BJ (cell line): Measurements from ENCODE around the gene ALDH16A1. TPM values are rescaled to one million over a fixed set of nuclear protein-coding genes. Genes with fewer than 3 reads are reported as not detected.

Experiments used
- CTCF ChIA-PET: fragments of 350-600 bp; formaldehyde crosslinking; extraction: SDS; loops from one replicate; lab custom pipeline; 2021; ENCODE audit warnings: antibody characterized with exemption, inconsistent platforms; lab: Yijun Ruan, JAX
- POLR2A ChIA-PET: fragments of 300-600 bp; sonication (Branson Sonifier 250); formaldehyde crosslinking; extraction: SDS; loops from one replicate; lab custom pipeline; 2021; ENCODE audit warnings: antibody characterized with exemption; lab: Charles Lee
- DNase-seq: peaks from one replicate; pipeline ENCODE4 v3.0.0-alpha.2; 2011; ENCODE audit warnings: low read depth
- H3K27me3 ChIP-seq: 2 replicates; pipeline ENCODE4 v1.6.0; 2011; ENCODE audit warnings: low read length; ENCODE audit not compliant: control insufficient read depth, insufficient read depth
- H3K36me3 ChIP-seq: 2 replicates; pipeline ENCODE4 v1.5.1; 2011; ENCODE audit warnings: low read length; ENCODE audit not compliant: control insufficient read depth, insufficient read depth
- H3K4me3 ChIP-seq: 2 replicates; pipeline ENCODE4 v1.5.1; 2011; ENCODE audit warnings: low read depth, mild to moderate bottlenecking, control low read depth, low read length
- polyA plus RNA-seq: library from polyadenylated mRNA; depleted of rRNA; stranded (reverse); fragments of >200 nt; gene quantifications from 2 replicates; pipeline ENCODE4 v1.2.3, GENCODE V29; 2011
- TF ChIP-seq, protein P1 (sequence below): IDR thresholded peaks from 2 replicates; pipeline ENCODE4 v1.5.1; 2011; ENCODE audit warnings: low read depth, mild to moderate bottlenecking, control low read depth, inconsistent platforms, low read length, moderate library complexity; ENCODE audit not compliant: insufficient read depth

Gene ALDH16A1
- polyA plus RNA-seq, 1 experiment, result 15.0 TPM

DNA sequence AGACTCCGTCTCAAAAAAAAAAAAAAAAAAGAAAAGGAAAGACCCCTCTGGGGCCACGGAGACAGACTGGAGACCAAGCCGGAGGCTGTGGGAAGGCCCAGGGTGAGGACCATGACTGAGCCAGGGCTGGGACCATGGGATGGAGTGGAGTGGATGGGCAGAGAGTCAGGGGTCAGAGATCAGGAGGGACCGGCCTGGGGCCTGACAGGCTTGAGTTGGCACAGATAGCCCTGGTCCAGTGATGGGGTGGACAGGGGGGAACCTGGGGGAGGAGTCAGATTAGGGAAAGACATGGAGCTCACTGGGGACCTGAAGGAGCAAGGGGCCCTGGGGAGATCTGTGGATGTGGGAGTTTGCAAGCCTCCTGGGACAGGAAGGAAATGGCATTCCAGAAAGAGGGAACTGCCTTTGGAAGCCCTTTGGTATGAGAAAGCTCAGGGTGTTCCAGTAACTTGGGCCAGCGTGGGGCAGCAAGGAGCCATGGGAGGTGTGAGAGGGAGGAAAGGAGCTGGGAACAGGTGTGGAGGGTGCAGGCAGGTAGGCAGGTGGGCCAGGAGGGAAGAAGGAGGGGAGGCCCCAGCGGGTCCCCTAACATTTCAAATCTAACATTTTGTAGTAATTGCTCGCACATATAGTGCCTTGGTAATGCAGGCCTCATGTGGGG, 28.1 kb downstream of the ALDH16A1 start:
- ChIA-PET POLR2A (no interaction called here), CTCF (interaction anchor here (0.9 kb wide), 1 partner anchor 66 kb away, joined by 3 read pairs; no protein-coding TSS in a partner anchor)
- no peak for DNase-seq
- TF ChIP-seq, protein P1, sequence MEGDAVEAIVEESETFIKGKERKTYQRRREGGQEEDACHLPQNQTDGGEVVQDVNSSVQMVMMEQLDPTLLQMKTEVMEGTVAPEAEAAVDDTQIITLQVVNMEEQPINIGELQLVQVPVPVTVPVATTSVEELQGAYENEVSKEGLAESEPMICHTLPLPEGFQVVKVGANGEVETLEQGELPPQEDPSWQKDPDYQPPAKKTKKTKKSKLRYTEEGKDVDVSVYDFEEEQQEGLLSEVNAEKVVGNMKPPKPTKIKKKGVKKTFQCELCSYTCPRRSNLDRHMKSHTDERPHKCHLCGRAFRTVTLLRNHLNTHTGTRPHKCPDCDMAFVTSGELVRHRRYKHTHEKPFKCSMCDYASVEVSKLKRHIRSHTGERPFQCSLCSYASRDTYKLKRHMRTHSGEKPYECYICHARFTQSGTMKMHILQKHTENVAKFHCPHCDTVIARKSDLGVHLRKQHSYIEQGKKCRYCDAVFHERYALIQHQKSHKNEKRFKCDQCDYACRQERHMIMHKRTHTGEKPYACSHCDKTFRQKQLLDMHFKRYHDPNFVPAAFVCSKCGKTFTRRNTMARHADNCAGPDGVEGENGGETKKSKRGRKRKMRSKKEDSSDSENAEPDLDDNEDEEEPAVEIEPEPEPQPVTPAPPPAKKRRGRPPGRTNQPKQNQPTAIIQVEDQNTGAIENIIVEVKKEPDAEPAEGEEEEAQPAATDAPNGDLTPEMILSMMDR, result no peak
- Histone ChIP-seq H3K4me3 (no peak overlapping the region), H3K27me3 (no peaks in the 10 kb centered on the region), H3K36me3 (no peaks in the 10 kb centered on the region)

DNA sequence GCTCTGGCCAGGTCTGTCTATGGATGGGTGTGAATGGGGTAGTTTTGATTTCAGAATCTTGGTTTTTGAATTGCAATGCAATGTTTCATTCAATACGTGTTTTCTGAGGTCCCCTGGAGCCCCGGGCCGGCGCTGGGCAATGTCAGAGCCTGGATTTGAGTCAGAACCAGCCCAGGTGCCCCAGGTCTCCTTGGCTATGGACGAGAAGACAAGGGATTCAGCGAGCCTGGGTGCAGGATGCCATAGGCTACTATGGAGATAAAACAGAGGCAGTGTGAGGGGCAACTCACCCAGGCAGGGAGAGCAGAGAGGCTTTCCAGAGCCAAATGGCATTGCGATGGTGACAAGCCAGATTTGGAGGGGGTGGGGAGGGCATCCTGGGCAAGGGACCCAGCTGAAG, 33.2 kb downstream of the ALDH16A1 start:
- ChIA-PET CTCF (interaction anchor here (2.0 kb wide), 1 partner anchor 9 kb away, joined by 8 read pairs; no protein-coding TSS in a partner anchor), POLR2A (no interaction called here)
- TF ChIP-seq, protein P1, result no peak
- H3K4me3 ChIP-seq, result no peak overlapping the region
- no peaks in the 10 kb centered on the region for H3K27me3 ChIP-seq
- no peak for DNase-seq
- peaks cover 22% of the 10 kb centered on the region for H3K36me3 ChIP-seq

DNA sequence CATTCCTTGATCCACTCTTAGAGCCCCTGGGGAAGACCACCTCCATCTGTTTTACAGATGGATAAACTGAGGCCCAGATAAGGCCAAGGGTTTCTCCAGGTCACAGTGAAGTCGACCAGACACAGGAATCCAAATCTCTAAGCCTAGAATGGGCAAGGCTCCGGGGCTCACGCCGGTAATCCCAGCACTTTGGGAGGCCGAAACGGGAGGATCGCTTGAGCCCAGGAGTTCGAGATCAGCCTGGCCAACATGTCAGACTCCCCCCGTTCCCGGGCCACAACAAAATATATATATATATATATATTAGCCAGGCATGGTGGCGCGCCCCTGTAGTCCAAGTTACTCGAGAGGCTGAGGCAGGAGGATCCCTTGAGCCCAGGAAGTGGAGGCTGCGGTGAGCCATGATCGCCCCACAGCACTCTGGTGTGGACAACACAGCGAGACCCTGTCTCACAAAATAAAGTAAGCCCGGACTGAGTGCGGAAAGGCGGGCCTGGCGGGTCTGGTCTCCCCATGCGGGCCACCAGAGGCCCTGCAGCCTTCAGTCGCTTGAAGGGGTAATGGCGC, 33.8 kb downstream of the ALDH16A1 start:
- Histone ChIP-seq H3K36me3 (peaks cover 26% of the 10 kb centered on the region), H3K4me3 (no peak overlapping the region), H3K27me3 (no peaks in the 10 kb centered on the region)
- no peak for DNase-seq
- CTCF ChIA-PET, result interaction anchor here (2.0 kb wide), 1 partner anchor 10 kb away, joined by 8 read pairs; no protein-coding TSS in a partner anchor
- POLR2A ChIA-PET, result no interaction called here
- TF ChIP-seq, protein P1, result no peak

DNA sequence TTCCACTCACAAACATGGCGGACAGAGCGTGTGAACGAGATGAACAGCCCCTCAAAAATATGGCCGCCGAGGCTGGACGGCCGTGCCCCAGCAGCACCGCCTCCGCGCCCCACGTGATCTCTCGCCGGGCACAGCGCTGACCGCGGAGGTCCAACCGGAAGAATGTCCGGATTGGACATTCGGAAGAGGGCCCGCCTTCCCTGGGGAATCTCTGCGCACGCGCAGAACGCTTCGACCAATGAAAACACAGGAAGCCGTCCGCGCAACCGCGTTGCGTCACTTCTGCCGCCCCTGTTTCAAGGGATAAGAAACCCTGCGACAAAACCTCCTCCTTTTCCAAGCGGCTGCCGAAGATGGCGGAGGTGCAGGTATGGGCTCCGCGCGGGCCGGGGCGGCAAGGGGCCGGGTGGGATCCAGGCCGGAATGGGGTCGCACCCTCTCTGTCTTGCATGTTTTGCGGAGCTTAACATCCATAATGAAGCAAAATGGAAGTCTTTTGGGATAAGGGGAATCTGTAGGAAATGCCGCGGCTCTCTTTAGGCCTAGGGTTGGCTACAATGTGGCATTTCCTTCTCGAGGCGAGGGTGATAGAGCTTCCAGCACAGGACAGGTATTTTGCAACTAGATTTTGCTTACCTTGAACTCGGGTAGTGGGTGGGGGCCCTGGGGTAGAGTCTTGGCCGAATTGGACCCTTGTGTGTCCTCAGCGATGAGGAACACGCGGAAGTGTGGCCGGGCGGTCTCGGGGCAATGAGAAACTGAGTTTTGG, 34.4 kb downstream of the ALDH16A1 start, which contains the start of gene RPL13A:
TSS of gene RPL13A (plus strand) at position 332 of the 769 bp plus-strand sequence. CDS start at position 354, 22 bp downstream.
- CTCF ChIA-PET, result interaction anchor here (0.9 kb wide), 1 partner anchor 261 kb away, joined by 3 read pairs; no protein-coding TSS in a partner anchor
- POLR2A ChIA-PET, result interaction anchor here (1.1 kb wide), 1 partner anchor 154 kb away, joined by 5 read pairs; the partner anchor contains the start of gene SCAF1
- TF ChIP-seq, protein P1, result no peak
- Histone ChIP-seq H3K36me3 (peaks cover 32% of the 10 kb centered on the region), H3K4me3 (peak within 1 kb of the TSS; percentile 97), H3K27me3 (no peaks in the 10 kb centered on the region)
- peak; percentile 97 for DNase-seq
